GM19193 (cell line): Measurements from ENCODE around the gene XPO6.

ENCODE experiments used
- POLR2A ChIP-seq: IDR thresholded peaks from 4 replicates; pipeline ENCODE4 v1.6.1; 2011; ENCODE audit not compliant: insufficient read depth, insufficient read length; ENCODE audit errors: extremely low read depth

XPO6 gene

GRCh38 chr16:28192806-28193529 is 18.8 kb downstream of the XPO6 start:
- TF ChIP-seq POLR2A = no peak

GRCh38 chr16:28191364-28191960 is 20.3 kb downstream of the XPO6 start:
- TF ChIP-seq POLR2A = no peak

GRCh38 chr16:28189245-28189644 is 22.5 kb downstream of the XPO6 start:
- no peak for TF ChIP-seq POLR2A

- TF ChIP-seq POLR2A = no peak
Observed at GRCh38 chr16:28188085-28188916, 23.5 kb downstream of the XPO6 start.

GRCh38 chr16:28187595-28188004 is 24.2 kb downstream of the XPO6 start:
- no peak for TF ChIP-seq POLR2A

GRCh38 chr16:28186752-28187151 is 25.0 kb downstream of the XPO6 start:
- TF ChIP-seq POLR2A = no peak

- TF ChIP-seq POLR2A = no peak
Observed at GRCh38 chr16:28185696-28186095, 26.1 kb downstream of the XPO6 start.

GRCh38 chr16:28184625-28185024 is 27.1 kb downstream of the XPO6 start:
- TF ChIP-seq POLR2A = no peak

- TF ChIP-seq POLR2A = no peak
Observed at GRCh38 chr16:28183930-28184329, 27.8 kb downstream of the XPO6 start.

GRCh38 chr16:28183484-28183883 is 28.3 kb downstream of the XPO6 start:
- TF ChIP-seq POLR2A = no peak

- no peak for TF ChIP-seq POLR2A
Observed at GRCh38 chr16:28182801-28183200, 29.0 kb downstream of the XPO6 start.

- TF ChIP-seq POLR2A = no peak
Observed at GRCh38 chr16:28182183-28182582, 29.6 kb downstream of the XPO6 start.

- TF ChIP-seq POLR2A = no peak
Observed at GRCh38 chr16:28181515-28181914, 30.2 kb downstream of the XPO6 start.

- TF ChIP-seq POLR2A = no peak
Observed at GRCh38 chr16:28180655-28181460, 30.9 kb downstream of the XPO6 start.

GRCh38 chr16:28179354-28179753 is 32.4 kb downstream of the XPO6 start:
- no peak for TF ChIP-seq POLR2A
